Subcutaneous abdominal adipose tissue (tissue), 5 donors: Measurements from ENCODE around the gene LHX3.

Source experiments
- H3K27ac ChIP-seq: one replicate; pipeline ENCODE4 v1.7.0; 2013; ENCODE audit warnings: low read depth, mild to moderate bottlenecking, inconsistent platforms, low read length, moderate library complexity
- H3K27me3 ChIP-seq, 5 donors: one replicate each; pipeline ENCODE4 v1.7.0; 2013; ENCODE audit warnings: low read length in 5 of 5, inconsistent platforms in 1 of 5; ENCODE audit not compliant: control insufficient read depth in 5 of 5, insufficient read depth in 4 of 5
- H3K36me3 ChIP-seq, 5 donors: one replicate each; pipeline ENCODE4 v1.7.0; 2013; ENCODE audit warnings: low read length in 5 of 5; ENCODE audit not compliant: control insufficient read depth in 5 of 5, insufficient read depth in 5 of 5
- H3K4me1 ChIP-seq, 5 donors: one replicate each; pipeline ENCODE4 v1.7.0; 2013; ENCODE audit warnings: low read length in 5 of 5, mild to moderate bottlenecking in 3 of 5, moderate library complexity in 1 of 5; ENCODE audit not compliant: control insufficient read depth in 5 of 5, insufficient read depth in 5 of 5
- H3K4me3 ChIP-seq, 5 donors: one replicate each; pipeline ENCODE4 v1.7.0; 2013; ENCODE audit warnings: low read length in 5 of 5, low read depth in 1 of 5
- H3K9ac ChIP-seq, 5 donors: one replicate each; pipeline ENCODE4 v1.7.0; 2013; ENCODE audit warnings: low read length in 5 of 5, mild to moderate bottlenecking in 4 of 5, moderate library complexity in 3 of 5
- H3K9me3 ChIP-seq, 5 donors: one replicate each; pipeline ENCODE4 v1.7.0; 2013; ENCODE audit warnings: low read length in 5 of 5; ENCODE audit not compliant: control insufficient read depth in 5 of 5
- donor health status: healthy.
- donor health status: healthy.
- donor health status: healthy.
- donor health status: healthy.
- donor health status: healthy.

LHX3 gene

GRCh38 chr9:136208675-136209074 is 3.7 kb upstream of the LHX3 start:
- no peak overlapping the region for H3K4me3 ChIP-seq
- peaks cover 0 to 2% (median 2%) of the 10 kb centered on the region in 5 donors for H3K9me3 ChIP-seq
- peaks cover 11 to 20% (median 18%) of the 10 kb centered on the region in 5 donors for H3K27me3 ChIP-seq
- H3K36me3 ChIP-seq, result peaks cover 0 to 51% (median 31%) of the 10 kb centered on the region in 5 donors
- no peak overlapping the region for H3K27ac ChIP-seq
- no peak overlapping the region for H3K9ac ChIP-seq
- peaks cover 0 to 3% (median 0%) of the 10 kb centered on the region in 5 donors for H3K4me1 ChIP-seq

GRCh38 chr9:136207616-136208015 is 2.7 kb upstream of the LHX3 start:
- H3K36me3 ChIP-seq, result peaks cover 0 to 41% (median 25%) of the 10 kb centered on the region in 5 donors

GRCh38 chr9:136206602-136207275 is 1.8 kb upstream of the LHX3 start:
- Histone ChIP-seq H3K4me1 (peaks cover 0 to 3% (median 0%) of the 10 kb centered on the region in 5 donors), H3K36me3 (peaks cover 0 to 36% (median 19%) of the 10 kb centered on the region in 5 donors), H3K9me3 (no peaks in the 10 kb centered on the region), H3K4me3 (no peak overlapping the region), H3K27me3 (peaks cover 23 to 35% (median 29%) of the 10 kb centered on the region in 5 donors), H3K27ac (no peak overlapping the region), H3K9ac (no peak overlapping the region)

More at GRCh38 chr9:136207616-136208015, 2.7 kb upstream of the LHX3 start:
- Histone ChIP-seq H3K4me1 (peaks cover 0 to 3% (median 0%) of the 10 kb centered on the region in 5 donors), H3K9me3 (no peaks in the 10 kb centered on the region), H3K27me3 (peaks cover 19 to 29% (median 23%) of the 10 kb centered on the region in 5 donors), H3K4me3 (no peak overlapping the region), H3K9ac (no peak overlapping the region), H3K27ac (no peak overlapping the region)

- Histone ChIP-seq H3K4me1 (peaks cover 0 to 3% (median 0%) of the 10 kb centered on the region in 5 donors), H3K36me3 (peaks cover 0 to 28% (median 12%) of the 10 kb centered on the region in 5 donors), H3K27ac (no peak overlapping the region), H3K9me3 (no peaks in the 10 kb centered on the region), H3K9ac (no peak overlapping the region), H3K4me3 (no peak overlapping the region), H3K27me3 (peaks cover 34 to 45% (median 40%) of the 10 kb centered on the region in 5 donors)
Measured at GRCh38 chr9:136205707-136205992, 722 bp upstream of the LHX3 start.

- H3K9ac ChIP-seq, result no peak overlapping the region
- H3K36me3 ChIP-seq, result peaks cover 0 to 17% (median 7%) of the 10 kb centered on the region in 5 donors
- H3K4me3 ChIP-seq, result no peak overlapping the region
- no peak overlapping the region for H3K27ac ChIP-seq
- H3K4me1 ChIP-seq, result peaks cover 0 to 3% (median 0%) of the 10 kb centered on the region in 5 donors
- peaks cover 47 to 59% (median 54%) of the 10 kb centered on the region in 5 donors for H3K27me3 ChIP-seq
- no peaks in the 10 kb centered on the region for H3K9me3 ChIP-seq
Measured at GRCh38 chr9:136204145-136204805, 653 bp downstream of the LHX3 start.

- peaks cover 0 to 10% (median 3%) of the 10 kb centered on the region in 5 donors for H3K36me3 ChIP-seq
- H3K9ac ChIP-seq, result no peak overlapping the region
- H3K4me3 ChIP-seq, result no peak overlapping the region
- peaks cover 48 to 63% (median 57%) of the 10 kb centered on the region in 5 donors for H3K27me3 ChIP-seq
- H3K4me1 ChIP-seq, result peaks cover 0 to 3% (median 0%) of the 10 kb centered on the region in 5 donors
- no peaks in the 10 kb centered on the region for H3K9me3 ChIP-seq
- H3K27ac ChIP-seq, result no peak overlapping the region
Measured at GRCh38 chr9:136203408-136204144, 1.4 kb downstream of the LHX3 start.

GRCh38 chr9:136202454-136203407 is 2.2 kb downstream of the LHX3 start:
- H3K4me3 ChIP-seq, result no peak overlapping the region
- H3K4me1 ChIP-seq, result peaks cover 0 to 3% (median 0%) of the 10 kb centered on the region in 5 donors
- peaks cover 0 to 6% (median 0%) of the 10 kb centered on the region in 5 donors for H3K36me3 ChIP-seq
- H3K27me3 ChIP-seq, result peaks cover 56 to 71% (median 62%) of the 10 kb centered on the region in 5 donors
- no peak overlapping the region for H3K9ac ChIP-seq
- H3K9me3 ChIP-seq, result no peaks in the 10 kb centered on the region
- H3K27ac ChIP-seq, result no peak overlapping the region

- Histone ChIP-seq H3K27me3 (peaks cover 62 to 79% (median 70%) of the 10 kb centered on the region in 5 donors), H3K4me3 (no peak overlapping the region), H3K9ac (no peak overlapping the region), H3K4me1 (peaks cover 0 to 3% (median 0%) of the 10 kb centered on the region in 5 donors), H3K36me3 (peaks cover 0 to 3% (median 0%) of the 10 kb centered on the region in 5 donors), H3K9me3 (no peaks in the 10 kb centered on the region), H3K27ac (no peak overlapping the region)
Measured at GRCh38 chr9:136201609-136202453, 3.1 kb downstream of the LHX3 start.
